Panc1 (cell line): ENCODE measurements around the gene PTGES. TPM values are rescaled to one million over a fixed set of nuclear protein-coding genes. Genes with fewer than 3 reads are reported as not detected.
"Not testable (repeated sequence)": the region's sequence is repeated elsewhere in the genome, so short reads cannot be mapped to it uniquely, and the experiment has no call there.

ENCODE experiments used
- ATAC-seq: fragments of 200-7000 bp; cut with Tn5 transposase; 2 replicates; pipeline ENCODE4 v1.9.1; 2020; ENCODE audit warnings: mild to moderate bottlenecking, moderate library complexity
- BruUV-seq: library from RNA; stranded (reverse); fragments of 400-500 nt; replicated peaks from 2 replicates; lab custom pipeline; 2021; lab: Mats Ljungman, UMichigan
- CTCF ChIA-PET: fragments of 300-600 bp; sonication (Branson Sonifier 250); formaldehyde crosslinking; loops from one replicate; lab custom pipeline; 2022; ENCODE audit warnings: antibody characterized with exemption; lab: Charles Lee
- POLR2A ChIA-PET: fragments of 300-600 bp; sonication (Branson Sonifier 250); formaldehyde crosslinking; loops from one replicate; lab custom pipeline; 2022; ENCODE audit warnings: antibody characterized with exemption; lab: Charles Lee
- DNase-seq: peaks from one replicate; pipeline ENCODE4 v3.0.0-alpha.2; 2010; ENCODE audit warnings: low read depth, low spot score
- H3K27ac ChIP-seq: 2 replicates; pipeline ENCODE4 v1.5.1; 2011; ENCODE audit warnings: mild to moderate bottlenecking, low read length, inconsistent platforms
- H3K27me3 ChIP-seq: fragments of 200-500 bp; sonication (Bioruptor generic); 2 replicates; pipeline ENCODE4 v1.6.0; 2014; ENCODE audit warnings: low read length, inconsistent platforms; ENCODE audit not compliant: control insufficient read depth, insufficient read depth
- H3K36me3 ChIP-seq: fragments of 200-500 bp; sonication (Bioruptor generic); 2 replicates; pipeline ENCODE4 v1.5.1; 2014; ENCODE audit warnings: inconsistent platforms, mild to moderate bottlenecking, low read length, moderate library complexity; ENCODE audit not compliant: control insufficient read depth, insufficient read depth
- H3K4me1 ChIP-seq: 2 replicates; pipeline ENCODE4 v1.5.1; 2011; ENCODE audit warnings: inconsistent platforms, mild to moderate bottlenecking, low read length, moderate library complexity; ENCODE audit not compliant: control insufficient read depth, insufficient read depth
- H3K4me3 ChIP-seq, 2 experiments: 2 replicates each; pipeline ENCODE4 v1.5.1; 2011 to 2012; ENCODE audit warnings: low read depth in 2 of 2, low read length in 2 of 2, mild to moderate bottlenecking in 2 of 2, inconsistent platforms in 1 of 2, moderate library complexity in 1 of 2
- H3K9me3 ChIP-seq: fragments of 200-500 bp; sonication (Bioruptor generic); 2 replicates; pipeline ENCODE4 v1.5.1; 2014; ENCODE audit warnings: low read depth, mild to moderate bottlenecking, inconsistent platforms, low read length, moderate library complexity; ENCODE audit not compliant: control insufficient read depth, insufficient read depth
- CTCF ChIP-seq: fragments of 450-650 bp; IDR thresholded peaks from 2 replicates; pipeline ENCODE4 v1.5.1; 2017; ENCODE audit warnings: mild to moderate bottlenecking
- POLR2AphosphoS5 ChIP-seq: IDR thresholded peaks from 2 replicates; pipeline ENCODE4 v1.6.1; 2012; ENCODE audit warnings: mild to moderate bottlenecking, low read depth, low read length, moderate library complexity
- REST ChIP-seq, 2 experiments: IDR thresholded peaks; 2 replicates each; pipeline ENCODE4 v1.6.1; 2011 to 2012; ENCODE audit warnings: low read depth in 2 of 2, control low read depth in 1 of 2, low read length in 1 of 2, mild to moderate bottlenecking in 1 of 2, moderate library complexity in 1 of 2; ENCODE audit not compliant: insufficient read depth in 1 of 2
- SIN3A ChIP-seq: IDR thresholded peaks from 2 replicates; pipeline ENCODE4 v1.6.1; 2012; ENCODE audit warnings: low read depth, mild to moderate bottlenecking, low read length, moderate library complexity, borderline replicate concordance; ENCODE audit not compliant: insufficient read depth
- TCF7L2 ChIP-seq: IDR thresholded peaks from 2 replicates; pipeline ENCODE4 v1.6.1; 2011; ENCODE audit warnings: mild to moderate bottlenecking, low read depth, low read length, inconsistent platforms
- in situ Hi-C: cut with HindIII; loops from 2 replicates; pipeline ENCODE4 v1.10.0; 2016; ENCODE audit warnings: low sequenced_read_pairs, low pct_unique_long_range_greater_than_20kb
- intact Hi-C: fragments of 100-400 bp; cut with micrococcal nuclease; formaldehyde crosslinking; loops from one replicate; pipeline ENCODE4 v1.10.0; 2022; ENCODE audit not compliant: unreplicated experiment
- total RNA-seq: library from RNA; stranded (reverse); gene quantifications from one replicate; pipeline ENCODE4 v1.2.1, GENCODE V29; 2021; ENCODE audit not compliant: unreplicated experiment

The PTGES gene
- total RNA-seq, 1 experiment from 2014 or later, result 1.1 TPM

GRCh38 chr9:129750013-129750638 is 2.7 kb downstream of the PTGES start:
- Histone ChIP-seq H3K27ac (no peak overlapping the region), H3K27me3 (no peaks in the 10 kb centered on the region), H3K9me3 (no peaks in the 10 kb centered on the region), H3K4me3 (no peak overlapping the region), H3K36me3 (no peaks in the 10 kb centered on the region; the same call in 1 of the 2 replicates), H3K4me1 (no peaks in the 10 kb centered on the region; the same call in none of the 2 replicates)
- ChIA-PET POLR2A (no interaction called here), CTCF (interaction anchor here (0.6 kb wide), 1 partner anchor 455 kb away, joined by 7 read pairs; no protein-coding TSS in a partner anchor)
- in situ Hi-C loops (no loop called here), intact Hi-C loops (no loop called here)
- ATAC-seq, result no peak
- BruUV-seq, result no TSS peak
- TF ChIP-seq SIN3A, result no peak
- TF ChIP-seq CTCF, result no peak
- no peak for TF ChIP-seq TCF7L2
- no peak for TF ChIP-seq REST (IDR thresholded peaks at IDR 0.05; ENCODE audit: insufficient read depth in 1 of 2, low read depth in 2 of 2, low read length in 1 of 2)
- DNase-seq, result no peak

GRCh38 chr9:129749575-129749974 is 3.3 kb downstream of the PTGES start:
- DNase-seq (no peak), ATAC-seq (no peak)
- intact Hi-C loops, result no loop called here
- Histone ChIP-seq H3K27me3 (no peaks in the 10 kb centered on the region), H3K9me3 (no peaks in the 10 kb centered on the region), H3K4me1 (no peaks in the 10 kb centered on the region; the same call in none of the 2 replicates), H3K4me3 (no peak overlapping the region), H3K27ac (no peak overlapping the region), H3K36me3 (no peaks in the 10 kb centered on the region; the same call in 1 of the 2 replicates)
- TF ChIP-seq REST (IDR thresholded peaks at IDR 0.05; ENCODE audit: insufficient read depth in 1 of 2, low read depth in 2 of 2, low read length in 1 of 2), result no peak
- no peak for TF ChIP-seq CTCF
- no peak for TF ChIP-seq TCF7L2
- no peak for TF ChIP-seq POLR2AphosphoS5
- no peak for TF ChIP-seq SIN3A
- no TSS peak for BruUV-seq
- in situ Hi-C loops, result no loop called here
- CTCF ChIA-PET, result interaction anchor here (0.6 to 0.7 kb wide), 2 partner anchors 9 to 456 kb away, joined by 3 to 7 read pairs; no protein-coding TSS in a partner anchor
- POLR2A ChIA-PET, result no interaction called here

- intact Hi-C loops, H3K27me3 ChIP-seq, DNase-seq, H3K9me3 ChIP-seq, ATAC-seq, in situ Hi-C loops, BruUV-seq, H3K4me3 ChIP-seq, POLR2A ChIA-PET, H3K4me1 ChIP-seq, H3K36me3 ChIP-seq, H3K27ac ChIP-seq: not testable (repeated sequence)
- CTCF ChIA-PET, result interaction anchor here (0.6 to 0.7 kb wide), 2 partner anchors 9 to 11 kb away, joined by 3 to 4 read pairs; no protein-coding TSS in a partner anchor
Measured at GRCh38 chr9:129749052-129749451, 3.8 kb downstream of the PTGES start.
